Thymus (tissue), 11 donors: ENCODE results near the gene SCARF2. TPM values are rescaled to one million over a fixed set of nuclear protein-coding genes. Genes with fewer than 3 reads are reported as not detected.
"Not testable (repeated sequence)": the region's sequence is repeated elsewhere in the genome, so short reads cannot be mapped to it uniquely, and the experiment has no call there.

Experiments used
- DNase-seq, 9 donors: peaks; one replicate each; pipeline ENCODE4 v3.0.0-alpha.2; 2013; ENCODE audit warnings: low spot score in 9 of 9, low read depth in 6 of 9, missing footprints in 1 of 9
- H3K27ac ChIP-seq, 2 donors: one replicate each; pipeline ENCODE4 v1.5.1; 2013; ENCODE audit warnings: control low read depth in 1 of 2, low read depth in 1 of 2, low read length in 1 of 2, mild to moderate bottlenecking in 1 of 2, moderate library complexity in 1 of 2
- H3K27me3 ChIP-seq, 2 donors: one replicate each; pipeline ENCODE4 v1.5.1; 2013; ENCODE audit warnings: low read length in 1 of 2; ENCODE audit not compliant: control insufficient read depth in 2 of 2, insufficient read depth in 1 of 2
- H3K36me3 ChIP-seq, 2 donors: one replicate each; pipeline ENCODE4 v1.5.1; 2013; ENCODE audit warnings: low read length in 1 of 2, mild to moderate bottlenecking in 1 of 2, moderate library complexity in 1 of 2; ENCODE audit not compliant: control insufficient read depth in 2 of 2, insufficient read depth in 2 of 2
- H3K4me1 ChIP-seq, 2 donors: one replicate each; pipeline ENCODE4 v1.5.1; 2013; ENCODE audit warnings: low read length in 2 of 2; ENCODE audit not compliant: control insufficient read depth in 2 of 2, insufficient read depth in 2 of 2
- H3K4me3 ChIP-seq, 2 donors: one replicate each; pipeline ENCODE4 v1.5.1; 2013; ENCODE audit warnings: low read length in 2 of 2, control low read depth in 1 of 2, mild to moderate bottlenecking in 1 of 2
- H3K9me3 ChIP-seq, 2 donors: one replicate each; pipeline ENCODE4 v1.5.1; 2013; ENCODE audit warnings: low read length in 1 of 2, mild to moderate bottlenecking in 1 of 2; ENCODE audit not compliant: control insufficient read depth in 2 of 2, insufficient read depth in 1 of 2
- WGBS: extraction: QIAGEN DNeasy Blood & Tissue Kit; methylation state at CpG from one replicate; pipeline ENCODE4 v1.1.7; 2013; 5-methylcytosine and 5-hydroxymethylcytosine counted together
- polyA plus RNA-seq: library from polyadenylated mRNA; stranded (reverse); fragments of 200-250 nt; gene quantifications from one replicate; pipeline ENCODE4 v1.2.3, GENCODE V29; 2013
- total RNA-seq: library from RNA; stranded (reverse); fragments of 120-200 nt; gene quantifications from one replicate; pipeline ENCODE4 v1.2.4, GENCODE V29; 2013
- donor health status: healthy.

SCARF2 gene
- total and polyA plus RNA-seq, 2 donors: 0.38 to 1.3 TPM

- WGBS: 93% methylated on average over 10 of the region's 10 CpGs
- no peak overlapping the region for H3K27ac ChIP-seq
- H3K4me3 ChIP-seq: no peak overlapping the region
- no peaks in the 10 kb centered on the region for H3K9me3 ChIP-seq
- no peaks in the 10 kb centered on the region for H3K27me3 ChIP-seq
- H3K36me3 ChIP-seq: peaks cover 0 to 2% of the 10 kb centered on the region in 2 donors
- DNase-seq: no peak
- no peaks in the 10 kb centered on the region for H3K4me1 ChIP-seq
Measured at GRCh38 chr22:20412474-20413216, 25.0 kb downstream of the SCARF2 start.

DNA sequence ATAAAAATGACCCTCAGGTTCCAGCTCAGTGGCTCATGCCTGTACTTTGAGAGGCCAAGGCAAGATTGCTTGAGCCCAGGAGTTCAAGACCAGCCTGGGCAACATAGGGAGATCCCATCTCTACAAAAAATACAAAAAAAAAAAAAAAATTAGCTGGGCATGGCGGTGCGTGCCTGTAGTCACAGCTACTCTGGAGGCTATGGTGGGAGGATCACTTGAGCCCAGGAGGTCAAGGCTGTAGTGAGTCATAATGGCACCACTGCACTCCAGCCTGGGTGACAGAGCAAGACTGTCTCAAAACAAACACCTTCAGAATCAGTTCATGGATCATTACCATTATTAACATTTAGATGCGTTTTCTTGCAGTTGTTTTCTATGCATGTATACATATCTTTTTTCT lies 28.2 kb downstream of the SCARF2 start:
- 96% methylated on average over 3 of the region's 3 CpGs for WGBS
- not testable (repeated sequence) for H3K27ac ChIP-seq, H3K4me3 ChIP-seq, H3K27me3 ChIP-seq, H3K4me1 ChIP-seq, DNase-seq, H3K9me3 ChIP-seq
- H3K36me3 ChIP-seq: peaks cover 11 to 21% of the 10 kb centered on the region in 2 donors

- peaks cover 11 to 21% of the 10 kb centered on the region in 2 donors for H3K36me3 ChIP-seq
- H3K9me3 ChIP-seq: no peaks in the 10 kb centered on the region
- H3K27ac ChIP-seq: no peak overlapping the region
- no peak for DNase-seq
- no peaks in the 10 kb centered on the region for H3K4me1 ChIP-seq
- WGBS: 99% methylated on average over 4 of the region's 4 CpGs
- no peak overlapping the region for H3K4me3 ChIP-seq
- H3K27me3 ChIP-seq: no peaks in the 10 kb centered on the region
Measured at GRCh38 chr22:20408891-20409290, 28.7 kb downstream of the SCARF2 start.

GRCh38 chr22:20407829-20408228 lies 29.8 kb downstream of the SCARF2 start:
- Histone ChIP-seq H3K4me3 (no peak overlapping the region), H3K27ac (no peak overlapping the region), H3K27me3 (no peaks in the 10 kb centered on the region), H3K9me3 (no peaks in the 10 kb centered on the region), H3K36me3 (peaks cover 11 to 26% of the 10 kb centered on the region in 2 donors), H3K4me1 (no peaks in the 10 kb centered on the region)
- 95% methylated on average over 3 of the region's 3 CpGs for WGBS
- DNase-seq: no peak

GRCh38 chr22:20406686-20407408 lies 30.8 kb downstream of the SCARF2 start:
- WGBS: 97% methylated on average over 13 of the region's 13 CpGs
- no peak overlapping the region for H3K27ac ChIP-seq
- H3K9me3 ChIP-seq: no peaks in the 10 kb centered on the region
- H3K4me3 ChIP-seq: no peak overlapping the region
- peaks cover 11 to 26% of the 10 kb centered on the region in 2 donors for H3K36me3 ChIP-seq
- H3K27me3 ChIP-seq: no peaks in the 10 kb centered on the region
- no peak for DNase-seq
- H3K4me1 ChIP-seq: no peaks in the 10 kb centered on the region

GRCh38 chr22:20405931-20406685 lies 31.5 kb downstream of the SCARF2 start:
- 97% methylated on average over 62 of the region's 62 CpGs for WGBS
- Histone ChIP-seq H3K4me1 (no peaks in the 10 kb centered on the region), H3K9me3 (no peaks in the 10 kb centered on the region), H3K4me3 (no peak overlapping the region), H3K36me3 (peaks cover 11 to 26% of the 10 kb centered on the region in 2 donors), H3K27ac (no peak overlapping the region), H3K27me3 (no peaks in the 10 kb centered on the region)
- no peak for DNase-seq

DNA sequence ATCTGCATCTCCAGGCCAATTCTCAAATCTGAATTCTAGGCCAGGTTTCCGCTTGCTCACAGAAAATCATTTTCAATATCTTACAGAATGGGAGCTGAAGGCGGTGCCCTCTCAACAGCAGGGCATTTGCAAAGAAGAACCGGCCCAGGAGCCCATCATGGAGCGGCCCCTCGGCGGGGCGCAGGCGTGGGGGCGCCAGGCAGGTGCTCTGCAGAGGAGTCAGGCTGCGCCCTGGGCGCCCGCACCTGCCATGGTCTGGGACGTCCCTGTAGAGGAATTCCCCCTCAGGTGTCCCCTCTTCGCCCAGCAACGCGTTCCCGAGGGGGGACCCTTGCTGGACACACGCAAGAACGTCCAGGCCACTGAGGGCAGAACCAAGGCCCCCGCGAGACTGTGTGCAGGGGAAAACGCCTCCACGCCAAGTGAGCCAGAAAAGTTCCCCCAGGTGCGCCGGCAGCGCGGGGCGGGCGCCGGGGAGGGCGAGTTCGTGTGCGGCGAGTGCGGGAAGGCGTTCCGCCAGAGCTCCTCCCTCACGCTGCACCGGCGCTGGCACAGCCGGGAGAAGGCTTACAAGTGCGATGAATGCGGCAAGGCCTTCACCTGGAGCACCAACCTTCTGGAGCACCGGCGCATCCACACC lies 32.2 kb downstream of the SCARF2 start:
- Histone ChIP-seq H3K4me3 (no peak overlapping the region), H3K36me3 (peaks cover 12 to 31% of the 10 kb centered on the region in 2 donors), H3K27me3 (no peaks in the 10 kb centered on the region), H3K27ac (no peak overlapping the region), H3K4me1 (no peaks in the 10 kb centered on the region), H3K9me3 (no peaks in the 10 kb centered on the region)
- no peak for DNase-seq
- 98% methylated on average over 45 of the region's 45 CpGs for WGBS

DNA sequence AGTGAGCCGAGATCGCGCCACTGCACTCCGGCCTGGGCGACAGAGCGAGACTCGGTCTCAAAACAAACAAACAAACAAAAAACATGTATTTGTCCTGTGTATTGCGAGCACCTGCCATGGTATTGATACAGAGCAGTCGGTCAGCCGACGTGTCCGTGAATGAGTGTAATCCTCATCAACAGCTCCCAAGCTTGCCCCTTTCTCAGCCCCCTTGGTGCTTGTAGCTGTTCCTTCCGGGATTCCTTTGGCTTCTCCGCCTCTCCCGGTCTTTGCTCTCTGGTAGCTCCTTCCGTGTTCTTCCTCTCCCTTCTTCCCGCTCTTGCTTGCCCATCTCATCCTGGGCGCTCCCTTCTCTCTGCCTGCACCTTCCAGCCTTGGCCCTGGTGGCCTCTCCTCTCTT lies 32.7 kb downstream of the SCARF2 start:
- WGBS: 98% methylated on average over 18 of the region's 18 CpGs
- Histone ChIP-seq H3K9me3 (no peaks in the 10 kb centered on the region), H3K27ac (no peak overlapping the region), H3K27me3 (no peaks in the 10 kb centered on the region), H3K4me1 (no peaks in the 10 kb centered on the region), H3K36me3 (peaks cover 17 to 31% of the 10 kb centered on the region in 2 donors), H3K4me3 (no peak overlapping the region)
- DNase-seq: no peak
